ENCODE results near the gene ATP11A.

Gene ATP11A

GRCh38 chr13:112759827-112760226, 70.0 kb downstream of the ATP11A start:
- H3K79me2 ChIP-seq (ENCODE audit: insufficient read depth, low read length): peaks cover 49% of the 10 kb centered on the region
- H3K4me3 ChIP-seq (ENCODE audit: low read depth in 1 of 2, low read length in 2 of 2): no peak overlapping the region
- H4K20me1 ChIP-seq (ENCODE audit: insufficient read depth, low read length): peaks cover 69% of the 10 kb centered on the region
- ATAC-seq (ENCODE audit: insufficient read depth, low read depth) (no peak), DNase-seq (no peak)
- H3K27ac ChIP-seq (ENCODE audit: low read length): no peak overlapping the region
- TF ChIP-seq CTCF (IDR thresholded peaks at IDR 0.05; ENCODE audit: borderline replicate concordance, extremely low read depth, low read length, poor library complexity, severe bottlenecking) (no peak), EZH2 (IDR thresholded peaks at IDR 0.05; ENCODE audit: borderline replicate concordance, low read depth, low read length, severe bottlenecking) (no peak)
- no peak overlapping the region for H3K4me2 ChIP-seq (ENCODE audit: insufficient read depth, low read length)
- H3K27me3 ChIP-seq (ENCODE audit: insufficient read depth, low read length, poor library complexity): no peaks in the 10 kb centered on the region
- no peaks in the 10 kb centered on the region for H3K9me3 ChIP-seq (ENCODE audit: insufficient read depth, low read length, severe bottlenecking)
- H3K36me3 ChIP-seq (ENCODE audit: insufficient read depth, low read length): peaks cover 8% of the 10 kb centered on the region
- H3K4me1 ChIP-seq (ENCODE audit: insufficient read depth, low read length): peaks cover 2% of the 10 kb centered on the region
- H2AFZ ChIP-seq (ENCODE audit: low read depth, low read length): no peak overlapping the region
- no peak overlapping the region for H3K9ac ChIP-seq (ENCODE audit: low read depth, low read length)

- Histone ChIP-seq H3K9ac (ENCODE audit: low read depth, low read length) (no peak overlapping the region), H3K9me3 (ENCODE audit: insufficient read depth, low read length, severe bottlenecking) (no peaks in the 10 kb centered on the region), H3K4me3 (ENCODE audit: low read depth in 1 of 2, low read length in 2 of 2) (no peak overlapping the region), H3K4me1 (ENCODE audit: insufficient read depth, low read length) (no peaks in the 10 kb centered on the region), H4K20me1 (ENCODE audit: insufficient read depth, low read length) (peaks cover 63% of the 10 kb centered on the region), H3K4me2 (ENCODE audit: insufficient read depth, low read length) (no peak overlapping the region), H2AFZ (ENCODE audit: low read depth, low read length) (no peak overlapping the region), H3K79me2 (ENCODE audit: insufficient read depth, low read length) (peaks cover 43% of the 10 kb centered on the region), H3K27ac (ENCODE audit: low read length) (no peak overlapping the region), H3K27me3 (ENCODE audit: insufficient read depth, low read length, poor library complexity) (no peaks in the 10 kb centered on the region), H3K36me3 (ENCODE audit: insufficient read depth, low read length) (peaks cover 2% of the 10 kb centered on the region)
- ATAC-seq (ENCODE audit: insufficient read depth, low read depth) (no peak), DNase-seq (no peak)
- TF ChIP-seq CTCF (IDR thresholded peaks at IDR 0.05; ENCODE audit: borderline replicate concordance, extremely low read depth, low read length, poor library complexity, severe bottlenecking) (no peak), EZH2 (IDR thresholded peaks at IDR 0.05; ENCODE audit: borderline replicate concordance, low read depth, low read length, severe bottlenecking) (no peak)
These were observed 70.6 kb downstream of the ATP11A start for GRCh38 chr13:112760435-112760834.

GRCh38 chr13:112760931-112761330, 71.1 kb downstream of the ATP11A start:
- ATAC-seq (ENCODE audit: insufficient read depth, low read depth) (no peak), DNase-seq (no peak)
- no peak overlapping the region for H3K27ac ChIP-seq (ENCODE audit: low read length)
- H3K27me3 ChIP-seq (ENCODE audit: insufficient read depth, low read length, poor library complexity): no peaks in the 10 kb centered on the region
- H3K4me3 ChIP-seq (ENCODE audit: low read depth in 1 of 2, low read length in 2 of 2): no peak overlapping the region
- H3K4me2 ChIP-seq (ENCODE audit: insufficient read depth, low read length): no peak overlapping the region
- no peaks in the 10 kb centered on the region for H3K4me1 ChIP-seq (ENCODE audit: insufficient read depth, low read length)
- no peak for TF ChIP-seq EZH2 (IDR thresholded peaks at IDR 0.05; ENCODE audit: borderline replicate concordance, low read depth, low read length, severe bottlenecking)
- TF ChIP-seq CTCF (IDR thresholded peaks at IDR 0.05; ENCODE audit: borderline replicate concordance, extremely low read depth, low read length, poor library complexity, severe bottlenecking): no peak
- H3K79me2 ChIP-seq (ENCODE audit: insufficient read depth, low read length): peaks cover 40% of the 10 kb centered on the region
- H3K36me3 ChIP-seq (ENCODE audit: insufficient read depth, low read length): no peaks in the 10 kb centered on the region
- H3K9ac ChIP-seq (ENCODE audit: low read depth, low read length): no peak overlapping the region
- no peaks in the 10 kb centered on the region for H3K9me3 ChIP-seq (ENCODE audit: insufficient read depth, low read length, severe bottlenecking)
- peaks cover 64% of the 10 kb centered on the region for H4K20me1 ChIP-seq (ENCODE audit: insufficient read depth, low read length)
- no peak overlapping the region for H2AFZ ChIP-seq (ENCODE audit: low read depth, low read length)

Data from DND-41 (cell line).